ENCODE data around the gene TMEM255A.

TMEM255A gene

DNA sequence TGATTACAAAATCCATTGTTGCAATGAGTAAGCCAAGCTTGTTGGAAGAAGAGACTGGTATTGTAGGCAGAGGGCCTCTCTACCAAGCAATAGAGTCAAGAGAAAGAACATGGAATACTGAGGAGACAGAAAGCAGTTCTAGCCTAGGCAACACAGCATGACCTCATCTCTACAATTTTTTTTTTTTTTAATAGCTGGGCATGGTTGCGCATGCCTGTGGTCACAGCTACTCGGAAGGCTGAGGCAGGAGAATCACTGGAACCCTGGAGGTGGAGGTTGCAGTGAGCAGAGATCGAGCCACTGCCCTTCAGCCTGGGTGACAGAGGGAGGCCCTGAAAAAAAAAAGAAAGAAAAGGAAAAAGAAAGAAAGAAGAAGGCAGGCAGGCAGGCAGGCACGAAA, 72.3 kb downstream of the TMEM255A start:
- Histone ChIP-seq H3K27me3 (ENCODE audit: control insufficient read depth, insufficient read depth, low read length) (no peaks in the 10 kb centered on the region), H3K9me3 (ENCODE audit: control insufficient read depth, insufficient read depth, low read depth, low read length) (no peaks in the 10 kb centered on the region), H3K4me3 (ENCODE audit: low read depth, low read length) (no peak overlapping the region), H3K36me3 (ENCODE audit: control insufficient read depth, insufficient read depth, low read length) (peaks cover 3% of the 10 kb centered on the region; the same call in 1 of the 2 replicates), H3K4me1 (ENCODE audit: control insufficient read depth, insufficient read depth, low read length) (peaks cover 32% of the 10 kb centered on the region), H3K27ac (ENCODE audit: low read depth, low read length) (no peak overlapping the region), H3K9ac (ENCODE audit: low read length) (no peak overlapping the region)

DNA sequence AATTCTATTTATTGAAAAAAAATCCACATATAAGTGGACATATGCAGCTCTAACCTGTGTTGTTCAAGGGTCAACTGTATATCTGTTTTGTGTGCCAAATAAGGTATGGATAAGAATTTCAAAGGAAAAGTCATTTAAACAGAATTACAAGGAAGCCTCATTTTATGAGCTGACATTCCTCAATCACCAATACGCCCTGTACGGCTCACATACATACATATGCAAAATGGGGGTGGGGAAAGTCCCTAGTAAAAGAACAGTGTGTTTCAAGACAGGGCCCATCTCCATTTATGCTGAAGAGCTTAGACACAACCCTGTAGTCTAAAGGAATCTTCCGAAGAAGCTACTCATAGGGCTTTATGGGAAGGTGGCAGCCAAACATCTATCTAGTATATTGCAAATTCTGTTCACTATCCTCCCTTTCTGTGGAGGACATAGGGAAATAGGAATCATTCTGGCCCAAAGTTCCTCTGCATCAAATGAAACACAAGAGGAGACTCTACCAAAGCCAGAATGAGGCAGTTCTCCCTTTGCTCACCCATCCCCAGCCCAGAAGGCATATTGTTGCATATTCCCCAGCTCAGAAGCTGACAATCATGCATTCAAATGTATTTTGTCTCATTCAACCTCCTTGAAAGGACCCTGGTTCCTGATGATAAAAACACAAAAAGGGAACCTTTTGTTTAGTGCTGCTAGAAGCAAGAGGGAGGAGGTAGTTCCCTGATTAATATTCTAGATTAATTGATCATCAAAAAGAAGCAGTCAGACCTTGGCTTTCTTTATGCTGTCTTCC, 74.4 kb downstream of the TMEM255A start:
- Histone ChIP-seq H3K4me3 (ENCODE audit: low read depth, low read length) (peak overlapping the region; percentile 2; the same call in 1 of the 2 replicates), H3K36me3 (ENCODE audit: control insufficient read depth, insufficient read depth, low read length) (peaks cover 3% of the 10 kb centered on the region; the same call in 1 of the 2 replicates), H3K9me3 (ENCODE audit: control insufficient read depth, insufficient read depth, low read depth, low read length) (peaks cover 6% of the 10 kb centered on the region), H3K4me1 (ENCODE audit: control insufficient read depth, insufficient read depth, low read length) (peaks cover 27% of the 10 kb centered on the region), H3K9ac (ENCODE audit: low read length) (peak overlapping the region; percentile 35), H3K27me3 (ENCODE audit: control insufficient read depth, insufficient read depth, low read length) (no peaks in the 10 kb centered on the region), H3K27ac (ENCODE audit: low read depth, low read length) (peak overlapping the region; percentile 40; the same call in 1 of the 2 replicates)

DNA sequence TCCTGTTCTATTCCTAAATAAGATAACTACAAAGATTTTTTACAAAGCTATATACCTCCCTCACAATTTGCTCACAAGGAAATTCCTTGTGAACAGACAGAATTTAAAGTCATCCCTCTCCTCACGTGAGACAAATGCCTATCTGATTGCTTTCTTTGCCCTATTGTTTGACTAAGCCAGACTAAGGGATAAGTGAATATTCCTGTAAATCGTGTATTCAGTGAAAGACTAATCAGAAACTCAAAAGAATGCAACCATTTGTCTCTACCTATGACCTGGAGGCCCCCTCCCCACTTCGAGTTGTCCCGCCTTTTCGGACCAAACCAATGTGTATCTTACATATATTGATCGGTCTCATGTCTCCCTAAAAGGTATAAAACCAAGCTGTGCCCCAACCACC, 76.0 kb downstream of the TMEM255A start:
- H3K27me3 ChIP-seq (ENCODE audit: control insufficient read depth, insufficient read depth, low read length), result no peaks in the 10 kb centered on the region
- no peak overlapping the region for H3K4me3 ChIP-seq (ENCODE audit: low read depth, low read length)
- peak overlapping the region; percentile 40; the same call in 1 of the 2 replicates for H3K27ac ChIP-seq (ENCODE audit: low read depth, low read length)
- peaks cover 3% of the 10 kb centered on the region; the same call in 1 of the 2 replicates for H3K36me3 ChIP-seq (ENCODE audit: control insufficient read depth, insufficient read depth, low read length)
- H3K9ac ChIP-seq (ENCODE audit: low read length), result peak overlapping the region; percentile 29
- H3K4me1 ChIP-seq (ENCODE audit: control insufficient read depth, insufficient read depth, low read length), result peaks cover 27% of the 10 kb centered on the region
- H3K9me3 ChIP-seq (ENCODE audit: control insufficient read depth, insufficient read depth, low read depth, low read length), result peaks cover 11% of the 10 kb centered on the region

DNA sequence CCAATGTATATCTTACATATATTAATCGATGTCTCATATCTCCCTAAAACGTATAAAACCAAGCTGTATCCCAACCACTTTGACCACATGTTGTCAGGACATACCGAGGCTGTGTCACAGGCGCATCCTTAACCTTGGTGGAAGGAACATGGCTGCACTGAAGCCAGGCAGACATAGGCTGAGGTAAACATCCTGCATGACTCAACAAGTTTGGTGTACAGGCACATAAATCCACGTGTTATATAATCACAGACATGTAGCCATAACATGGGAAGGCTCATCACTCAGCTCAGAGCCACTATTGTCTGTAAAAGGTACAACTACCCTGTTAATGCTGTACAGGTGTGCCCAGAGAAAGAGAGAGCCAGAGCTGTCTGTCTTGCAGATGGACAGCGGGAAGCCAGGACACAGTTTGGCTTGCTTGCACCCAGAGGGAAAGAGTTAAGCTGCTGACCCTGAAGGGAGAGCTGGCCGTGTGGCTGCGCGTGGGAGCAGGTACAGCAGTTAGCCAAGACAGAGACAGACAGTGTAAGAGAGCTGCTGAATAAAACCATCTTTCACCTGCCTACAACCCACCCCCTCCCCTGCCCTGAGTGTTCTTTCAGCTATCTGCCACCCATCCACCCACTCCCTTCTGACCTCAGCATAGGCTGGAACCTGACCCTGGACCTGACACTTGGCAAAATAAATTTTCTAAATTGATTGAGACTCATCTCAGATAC, 82.9 kb downstream of the TMEM255A start:
- H3K9me3 ChIP-seq (ENCODE audit: control insufficient read depth, insufficient read depth, low read depth, low read length), result peaks cover 14% of the 10 kb centered on the region
- H3K4me1 ChIP-seq (ENCODE audit: control insufficient read depth, insufficient read depth, low read length), result peaks cover 7% of the 10 kb centered on the region; the same call in 1 of the 2 replicates
- no peak overlapping the region; the same call in 1 of the 2 replicates for H3K27ac ChIP-seq (ENCODE audit: low read depth, low read length)
- H3K27me3 ChIP-seq (ENCODE audit: control insufficient read depth, insufficient read depth, low read length), result no peaks in the 10 kb centered on the region
- H3K4me3 ChIP-seq (ENCODE audit: low read depth, low read length), result no peak overlapping the region
- H3K9ac ChIP-seq (ENCODE audit: low read length), result peak overlapping the region; percentile 25
- H3K36me3 ChIP-seq (ENCODE audit: control insufficient read depth, insufficient read depth, low read length), result peaks cover 8% of the 10 kb centered on the region; the same call in 1 of the 2 replicates

DNA sequence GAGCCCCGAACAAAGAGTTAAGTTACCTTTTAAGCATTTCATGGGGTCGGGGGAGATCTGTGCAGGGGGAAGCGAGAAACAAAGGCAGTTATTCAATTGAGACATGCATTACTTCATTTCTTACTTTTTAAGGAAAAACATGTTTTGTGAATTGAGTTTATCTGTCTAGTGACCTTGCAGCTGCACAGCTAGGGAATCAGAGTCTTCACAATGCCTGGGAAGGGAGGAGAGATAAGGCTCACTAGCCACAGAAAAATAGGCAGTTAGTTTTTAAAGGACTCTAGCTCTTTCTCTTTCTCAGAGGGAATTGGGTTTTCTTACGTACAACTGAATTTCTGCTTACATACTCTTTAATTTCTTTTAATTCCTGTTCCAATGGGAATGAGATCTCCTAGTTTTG, 86.9 kb downstream of the TMEM255A start:
- H3K9ac ChIP-seq (ENCODE audit: low read length), result no peak overlapping the region
- peaks cover 11% of the 10 kb centered on the region; the same call in 1 of the 2 replicates for H3K36me3 ChIP-seq (ENCODE audit: control insufficient read depth, insufficient read depth, low read length)
- H3K4me1 ChIP-seq (ENCODE audit: control insufficient read depth, insufficient read depth, low read length), result peaks cover 7% of the 10 kb centered on the region; the same call in 1 of the 2 replicates
- no peak overlapping the region for H3K4me3 ChIP-seq (ENCODE audit: low read depth, low read length)
- H3K27ac ChIP-seq (ENCODE audit: low read depth, low read length), result no peak overlapping the region
- no peaks in the 10 kb centered on the region for H3K27me3 ChIP-seq (ENCODE audit: control insufficient read depth, insufficient read depth, low read length)
- H3K9me3 ChIP-seq (ENCODE audit: control insufficient read depth, insufficient read depth, low read depth, low read length), result no peaks in the 10 kb centered on the region

DNA sequence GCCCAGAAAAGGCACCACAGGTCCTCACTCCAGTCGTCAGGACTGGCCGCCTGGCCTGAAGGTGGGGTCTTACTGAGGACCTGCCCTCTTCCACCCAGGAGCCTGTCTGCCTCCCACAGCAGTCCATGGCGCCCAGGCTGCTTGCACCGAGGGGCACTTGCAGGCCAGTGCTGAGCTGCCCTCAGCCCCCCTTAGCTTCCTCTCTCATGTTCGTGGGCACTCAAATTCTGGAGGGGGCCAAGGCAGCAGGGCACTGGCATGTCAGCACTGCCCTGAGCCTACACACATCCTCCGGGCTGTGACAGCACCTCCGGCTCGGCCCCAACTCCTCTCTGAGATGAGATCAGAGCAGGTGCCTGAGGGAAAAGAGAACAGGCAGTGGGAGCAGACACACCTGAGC, 87.9 kb downstream of the TMEM255A start:
- Histone ChIP-seq H3K36me3 (ENCODE audit: control insufficient read depth, insufficient read depth, low read length) (peaks cover 11% of the 10 kb centered on the region; the same call in 1 of the 2 replicates), H3K9ac (ENCODE audit: low read length) (no peak overlapping the region), H3K4me3 (ENCODE audit: low read depth, low read length) (no peak overlapping the region), H3K9me3 (ENCODE audit: control insufficient read depth, insufficient read depth, low read depth, low read length) (no peaks in the 10 kb centered on the region), H3K27me3 (ENCODE audit: control insufficient read depth, insufficient read depth, low read length) (no peaks in the 10 kb centered on the region), H3K4me1 (ENCODE audit: control insufficient read depth, insufficient read depth, low read length) (peaks cover 5% of the 10 kb centered on the region; the same call in 1 of the 2 replicates), H3K27ac (ENCODE audit: low read depth, low read length) (no peak overlapping the region)

DNA sequence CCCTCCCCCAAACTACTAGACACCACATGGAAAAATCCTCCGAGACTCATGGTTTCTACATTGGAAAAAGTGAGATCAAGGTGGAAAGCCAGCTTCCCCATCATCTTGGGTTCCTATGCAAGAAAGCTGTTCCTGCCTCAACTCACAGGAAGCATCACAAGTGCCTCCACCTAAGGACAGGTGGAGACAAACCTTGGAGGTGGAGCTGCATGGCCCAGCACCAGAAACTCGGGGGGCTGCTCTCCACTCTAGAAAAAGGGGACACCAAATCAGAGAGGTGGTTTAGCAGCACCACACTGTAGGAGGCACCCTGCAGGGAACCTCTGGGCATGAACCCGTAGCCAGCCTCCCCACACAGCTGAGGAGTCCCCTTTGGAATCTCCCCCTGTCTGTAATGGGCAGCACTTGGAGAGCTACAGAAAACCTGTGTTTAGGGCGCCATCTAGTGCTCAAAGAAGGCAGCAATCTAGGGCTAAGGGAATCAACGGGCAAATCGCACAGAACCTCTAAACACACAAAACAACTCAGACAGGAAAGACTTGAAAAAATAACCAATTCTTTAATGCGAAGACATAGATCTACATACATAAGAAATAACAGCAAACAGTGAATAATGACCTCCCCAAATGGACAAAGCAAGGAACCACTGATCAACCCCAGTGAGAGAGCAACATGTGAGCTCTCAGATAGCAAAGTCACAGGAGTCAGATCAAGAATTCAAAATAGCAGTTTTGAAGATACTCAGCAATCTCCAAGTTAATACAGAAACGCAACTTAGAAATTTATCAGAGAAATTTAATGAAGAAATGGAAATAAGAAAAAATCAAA, 97.6 kb downstream of the TMEM255A start:
- H3K27ac ChIP-seq (ENCODE audit: low read depth, low read length), result no peak overlapping the region
- H3K27me3 ChIP-seq (ENCODE audit: control insufficient read depth, insufficient read depth, low read length), result no peaks in the 10 kb centered on the region
- H3K4me3 ChIP-seq (ENCODE audit: low read depth, low read length), result no peak overlapping the region
- peaks cover 2% of the 10 kb centered on the region; the same call in 1 of the 2 replicates for H3K4me1 ChIP-seq (ENCODE audit: control insufficient read depth, insufficient read depth, low read length)
- no peak overlapping the region for H3K9ac ChIP-seq (ENCODE audit: low read length)
- H3K9me3 ChIP-seq (ENCODE audit: control insufficient read depth, insufficient read depth, low read depth, low read length), result no peaks in the 10 kb centered on the region
- H3K36me3 ChIP-seq (ENCODE audit: control insufficient read depth, insufficient read depth, low read length), result no peaks in the 10 kb centered on the region

Data from HUES6 (cell line).